ENCODE measurements around the gene TFE3. TPM values are rescaled to one million over a fixed set of nuclear protein-coding genes. Genes with fewer than 3 reads are reported as not detected.

The TFE3 gene
- 10 to 100 TPM; 34.8 to 41.8 TPM for total RNA-seq

- Mint-ChIP-seq H3K27ac (peak within 1 kb of the TSS; percentile 92 to 96), H3K9me3 (no peaks in the 10 kb centered on the region), H3K36me3 (peaks cover 6 to 19% of the 10 kb centered on the region in 2 donors)
- DNase-seq (ENCODE audit: low spot score in 2 of 2) (peak; percentile 88 to 97), ATAC-seq (peak; percentile 92)
Observed at GRCh38 chrX:49043220-49043986, at the start of gene TFE3. Gene TFE3, minus strand, starts transcription at chrX:49043357. Its CDS starts 131 bp downstream, at chrX:49043226.

- Mint-ChIP-seq H3K9me3 (no peaks in the 10 kb centered on the region), H3K36me3 (no peaks in the 10 kb centered on the region), H3K27ac (no peak overlapping the region)
- ATAC-seq: no peak
- no peak for DNase-seq (ENCODE audit: low spot score in 2 of 2)
Observed at GRCh38 chrX:49089553-49089952, 46.4 kb upstream of the TFE3 start.

DNA sequence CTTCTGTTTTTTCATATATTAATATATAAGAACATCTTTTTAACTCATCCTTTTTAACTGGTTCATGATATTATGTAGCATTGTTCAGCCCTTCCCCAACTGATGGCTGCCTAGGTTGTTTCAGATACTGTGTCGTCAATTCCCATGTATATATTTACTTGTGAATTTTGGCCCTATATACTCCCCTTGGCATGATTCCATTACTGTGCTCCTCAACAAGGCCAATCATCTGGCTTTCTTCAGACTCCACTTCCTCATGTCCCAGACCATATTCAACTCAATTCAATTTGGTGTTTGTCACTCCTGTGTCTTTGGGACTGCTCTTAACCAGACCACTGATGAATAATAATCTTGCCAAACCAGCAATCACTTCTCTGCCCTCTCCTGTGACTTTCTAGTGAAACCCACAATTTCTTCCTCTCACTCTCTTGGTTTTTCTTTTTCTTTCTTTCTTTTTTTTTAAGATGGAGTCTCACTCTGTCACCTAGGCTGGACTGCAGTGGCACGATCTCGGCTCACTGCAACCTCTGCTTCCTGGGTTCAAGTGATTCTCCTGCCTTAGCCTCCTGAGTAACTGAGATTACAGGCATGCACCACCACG is 39.2 kb upstream of the TFE3 start:
- no peak for ATAC-seq
- H3K27ac Mint-ChIP-seq: no peak overlapping the region
- DNase-seq (ENCODE audit: low spot score in 2 of 2): no peak

GRCh38 chrX:49079489-49080428 is 36.6 kb upstream of the TFE3 start, which contains the start of gene WDR45:
Gene WDR45, minus strand, starts transcription at chrX:49079887. Its CDS starts 1,792 bp downstream, at chrX:49078095.
- ATAC-seq (peak; percentile 89 to 92), DNase-seq (ENCODE audit: low spot score in 2 of 2) (peak; percentile 55 to 78)
- Mint-ChIP-seq H3K36me3 (peaks cover 0 to 7% of the 10 kb centered on the region in 2 donors), H3K9me3 (no peaks in the 10 kb centered on the region), H3K27ac (peak within 1 kb of the TSS; percentile 95 to 99)

More for the DNA sequence above, 39.2 kb upstream of the TFE3 start:
- Mint-ChIP-seq H3K36me3 (peaks cover 0 to 7% of the 10 kb centered on the region in 2 donors), H3K9me3 (no peaks in the 10 kb centered on the region)

DNA sequence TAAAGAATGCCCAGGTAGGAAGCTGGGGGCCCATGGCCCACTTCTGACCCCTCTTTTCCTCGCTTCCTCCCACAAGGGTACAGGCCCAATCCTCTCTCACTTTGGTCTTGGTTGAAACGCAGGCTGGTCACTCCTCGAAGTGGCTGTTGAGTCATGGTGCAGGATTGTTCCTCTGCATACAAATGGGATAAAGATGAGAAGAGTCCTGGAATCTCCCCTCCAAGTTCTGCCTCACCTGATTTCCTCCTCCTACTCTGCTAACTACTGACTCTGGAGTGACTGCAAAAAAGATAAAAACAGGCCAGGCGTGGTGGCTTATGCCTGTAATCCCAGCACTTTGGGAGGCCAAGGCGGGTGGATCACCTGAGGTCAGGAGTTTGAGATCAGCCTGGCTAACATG is 34.8 kb upstream of the TFE3 start:
- DNase-seq (ENCODE audit: low spot score in 2 of 2) (no peak), ATAC-seq (no peak)
- H3K9me3 Mint-ChIP-seq: no peaks in the 10 kb centered on the region
- H3K27ac Mint-ChIP-seq: no peak overlapping the region
- H3K36me3 Mint-ChIP-seq: peaks cover 0 to 12% of the 10 kb centered on the region in 2 donors

- peak overlapping the region in 1 of 2 donors; percentile 89 for H3K27ac Mint-ChIP-seq
- H3K36me3 Mint-ChIP-seq: peaks cover 0 to 18% of the 10 kb centered on the region in 2 donors
- no peak for ATAC-seq
- no peaks in the 10 kb centered on the region for H3K9me3 Mint-ChIP-seq
- no peak for DNase-seq (ENCODE audit: low spot score in 2 of 2)
Observed at GRCh38 chrX:49075347-49075746, 32.2 kb upstream of the TFE3 start.

DNA sequence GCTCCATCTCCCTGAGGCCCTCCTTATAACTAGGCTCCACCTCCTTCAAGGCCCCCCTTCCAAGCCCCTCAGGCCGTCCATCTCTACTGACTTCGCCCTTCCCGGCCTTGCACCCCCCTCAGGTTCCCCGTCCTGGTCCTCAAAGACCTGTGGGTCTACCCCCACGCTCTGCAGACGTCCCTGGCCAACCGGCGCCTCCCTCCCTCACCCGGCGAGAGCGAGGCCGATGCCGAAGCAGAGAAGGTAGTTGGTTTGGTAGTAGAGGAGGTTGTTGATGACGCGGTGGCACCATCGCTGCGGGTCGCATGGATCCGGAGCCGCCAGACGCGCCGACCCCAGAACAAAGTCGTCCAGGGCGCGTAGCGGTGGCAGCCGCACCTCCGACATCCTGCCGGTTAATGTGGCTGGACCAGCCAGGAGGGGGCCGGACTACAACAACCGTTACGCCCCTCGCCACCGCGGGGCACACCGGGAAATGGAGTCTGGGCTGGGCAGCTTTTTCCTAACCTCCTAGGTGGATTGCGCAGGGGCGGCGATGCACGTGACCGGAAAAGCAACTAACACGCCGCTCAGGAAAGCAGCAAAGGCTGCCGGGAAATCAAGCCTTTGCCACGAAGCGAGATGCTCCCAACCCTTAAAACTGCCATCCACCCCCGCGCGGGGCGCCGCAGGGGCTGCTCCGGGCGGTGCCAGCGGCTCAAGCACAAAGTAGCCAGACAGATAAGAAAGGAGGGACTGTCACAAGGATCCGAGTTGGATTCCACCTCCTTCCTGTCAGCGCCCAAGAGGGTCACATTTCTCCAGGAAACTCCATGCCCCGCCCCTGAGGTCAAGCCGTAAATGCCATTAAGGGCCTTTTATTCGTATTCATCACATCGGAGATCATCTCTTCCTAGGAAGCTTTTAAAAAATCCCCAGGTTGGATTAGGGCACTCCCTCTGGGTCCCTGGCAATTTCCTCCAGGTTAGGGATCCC is 30.7 kb upstream of the TFE3 start, which contains the start of gene PRAF2:
TSS of gene PRAF2 (minus strand) at position 402 of the 975 bp plus-strand sequence. CDS start at position 387, 15 bp downstream.
- peaks cover 0 to 11% of the 10 kb centered on the region in 2 donors for H3K36me3 Mint-ChIP-seq
- H3K27ac Mint-ChIP-seq: peak within 1 kb of the TSS; percentile 87 to 89
- no peaks in the 10 kb centered on the region for H3K9me3 Mint-ChIP-seq
- DNase-seq (ENCODE audit: low spot score in 2 of 2): peak; percentile 81 to 89
- ATAC-seq: peak; percentile 97 to 99

GRCh38 chrX:49072712-49073095 is 29.5 kb upstream of the TFE3 start:
- no peak for DNase-seq (ENCODE audit: low spot score in 2 of 2)
- Mint-ChIP-seq H3K27ac (peak overlapping the region; percentile 87 to 89), H3K9me3 (no peaks in the 10 kb centered on the region), H3K36me3 (peaks cover 0 to 11% of the 10 kb centered on the region in 2 donors)
- no peak for ATAC-seq

- H3K9me3 Mint-ChIP-seq: no peaks in the 10 kb centered on the region
- peaks cover 0 to 11% of the 10 kb centered on the region in 2 donors for H3K36me3 Mint-ChIP-seq
- no peak for ATAC-seq
- DNase-seq (ENCODE audit: low spot score in 2 of 2): no peak
- peak overlapping the region in 1 of 2 donors; percentile 75 for H3K27ac Mint-ChIP-seq
Observed at GRCh38 chrX:49071877-49072711, 28.9 kb upstream of the TFE3 start.

- ATAC-seq (no peak), DNase-seq (ENCODE audit: low spot score in 2 of 2) (no peak)
- H3K36me3 Mint-ChIP-seq: peaks cover 0 to 11% of the 10 kb centered on the region in 2 donors
- peak overlapping the region in 1 of 2 donors; percentile 75 for H3K27ac Mint-ChIP-seq
- H3K9me3 Mint-ChIP-seq: no peaks in the 10 kb centered on the region
Observed at GRCh38 chrX:49070988-49071387, 27.8 kb upstream of the TFE3 start.

DNA sequence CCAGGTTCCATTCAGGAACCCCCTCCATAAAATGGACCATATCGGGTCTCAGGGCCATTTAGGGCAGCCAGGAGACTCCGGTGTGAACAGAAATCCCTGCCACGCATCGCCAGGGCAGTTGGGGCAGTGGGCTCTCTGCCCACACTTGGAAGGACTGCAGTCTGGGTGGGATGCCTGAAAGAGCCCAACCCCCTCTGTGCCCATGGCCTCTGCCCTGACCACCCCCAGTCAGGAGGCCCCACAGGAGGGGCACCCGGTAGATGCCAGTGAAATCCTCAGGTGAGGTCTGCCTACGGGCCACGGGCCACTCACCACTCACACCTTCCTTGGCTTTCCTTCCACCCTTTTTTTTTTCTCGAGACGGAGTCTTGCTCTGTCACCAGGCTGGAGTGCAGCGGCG is 25.9 kb upstream of the TFE3 start:
- no peak for ATAC-seq
- Mint-ChIP-seq H3K36me3 (peaks cover 0 to 11% of the 10 kb centered on the region in 2 donors), H3K27ac (peak overlapping the region in 1 of 2 donors; percentile 30), H3K9me3 (no peaks in the 10 kb centered on the region)
- no peak for DNase-seq (ENCODE audit: low spot score in 2 of 2)

- peaks cover 0 to 5% of the 10 kb centered on the region in 2 donors for H3K36me3 Mint-ChIP-seq
- ATAC-seq: no peak
- no peak for DNase-seq (ENCODE audit: low spot score in 2 of 2)
Observed at GRCh38 chrX:49067285-49068120, 24.3 kb upstream of the TFE3 start.

DNA sequence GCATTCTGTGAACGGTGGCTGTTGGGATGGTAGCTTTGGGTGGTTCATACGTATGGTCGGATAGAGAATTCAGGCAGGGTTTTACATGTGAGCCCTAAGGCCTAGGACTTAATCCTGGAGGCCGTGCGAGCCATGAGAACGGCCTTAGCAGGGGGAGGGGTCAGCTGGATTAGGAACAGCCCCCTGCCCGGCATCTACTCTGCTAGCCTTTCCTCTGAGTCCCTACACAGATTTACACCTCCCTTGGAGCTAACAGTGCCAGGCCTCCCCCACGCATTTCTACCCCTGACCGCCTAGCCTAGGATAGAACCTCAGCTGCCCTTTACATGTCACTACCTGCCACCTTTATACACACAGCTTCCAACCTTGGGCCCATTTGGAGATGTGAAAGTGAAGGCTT is 23.5 kb upstream of the TFE3 start:
- ATAC-seq: no peak
- Mint-ChIP-seq H3K36me3 (peaks cover 0 to under 1% of the 10 kb centered on the region in 2 donors), H3K27ac (no peak overlapping the region), H3K9me3 (no peaks in the 10 kb centered on the region)
- no peak for DNase-seq (ENCODE audit: low spot score in 2 of 2)

More at GRCh38 chrX:49067285-49068120, 24.3 kb upstream of the TFE3 start:
- no peak overlapping the region for H3K27ac Mint-ChIP-seq
- no peaks in the 10 kb centered on the region for H3K9me3 Mint-ChIP-seq

DNA sequence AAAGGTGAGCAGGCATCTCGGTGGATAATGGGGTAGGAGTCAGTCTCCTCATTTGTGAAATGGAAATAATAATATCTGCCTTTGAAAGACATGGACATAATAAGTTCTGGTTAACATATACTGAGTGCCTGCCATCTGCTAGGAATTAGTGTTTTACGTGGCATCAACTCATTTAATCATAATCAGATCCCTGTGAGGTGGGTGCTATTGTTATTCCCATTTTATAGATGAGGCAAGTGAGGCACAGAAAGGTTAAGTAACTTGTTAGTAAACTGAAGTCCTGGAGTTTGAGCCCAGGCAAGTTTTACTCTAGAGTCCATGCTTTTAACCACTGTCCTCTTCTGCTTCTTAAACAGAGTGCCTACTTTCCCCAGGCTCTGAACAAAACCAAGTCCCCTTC is 23.1 kb upstream of the TFE3 start:
- H3K27ac Mint-ChIP-seq: no peak overlapping the region
- H3K9me3 Mint-ChIP-seq: no peaks in the 10 kb centered on the region
- H3K36me3 Mint-ChIP-seq: no peaks in the 10 kb centered on the region
- ATAC-seq (no peak), DNase-seq (ENCODE audit: low spot score in 2 of 2) (no peak)
